GM23338 (cell line): ENCODE results near the gene MAP3K13. TPM values are rescaled to one million over a fixed set of nuclear protein-coding genes. Genes with fewer than 3 reads are reported as not detected.

ENCODE experiments used
- ATAC-seq: fragments of 200-7000 bp; cut with Tn5 transposase; 3 replicates; pipeline ENCODE4 v1.9.1; 2020
- DNase-seq: peaks from one replicate; pipeline ENCODE4 v3.0.0-alpha.2; 2015; ENCODE audit warnings: low spot score
- H2AFZ ChIP-seq: fragments of 200-600 bp; sonication (generic); 2 replicates; pipeline ENCODE4 v1.8.0; 2016; ENCODE audit warnings: antibody characterized with exemption, mild to moderate bottlenecking, moderate library complexity
- H3F3A ChIP-seq: fragments of 200-600 bp; sonication (generic); replicated peaks from 2 replicates; pipeline ENCODE4 v1.8.0; 2017; ENCODE audit warnings: antibody characterized with exemption, mixed run types, low read depth
- H3K27ac ChIP-seq: fragments of 200-600 bp; sonication (generic); 2 replicates; pipeline ENCODE4 v1.6.1; 2016; ENCODE audit warnings: low read depth
- H3K27me3 ChIP-seq: fragments of 200-600 bp; sonication (generic); 2 replicates; pipeline ENCODE4 v1.8.0; 2016; ENCODE audit warnings: mild to moderate bottlenecking, mixed run types, moderate library complexity; ENCODE audit not compliant: insufficient read depth
- H3K36me3 ChIP-seq: fragments of 200-600 bp; sonication (generic); 2 replicates; pipeline ENCODE4 v1.8.0; 2016; ENCODE audit warnings: mild to moderate bottlenecking; ENCODE audit not compliant: insufficient read depth
- H3K4me1 ChIP-seq: fragments of 200-600 bp; sonication (generic); 2 replicates; pipeline ENCODE4 v1.8.0; 2016; ENCODE audit warnings: mild to moderate bottlenecking, moderate library complexity; ENCODE audit not compliant: insufficient read depth
- H3K4me2 ChIP-seq: fragments of 200-600 bp; sonication (generic); 2 replicates; pipeline ENCODE4 v1.7.1; 2017; ENCODE audit warnings: mixed run types
- H3K4me3 ChIP-seq: fragments of 200-600 bp; sonication (generic); 2 replicates; pipeline ENCODE4 v1.6.1; 2016; ENCODE audit warnings: mixed run types
- H3K79me2 ChIP-seq: fragments of 200-600 bp; sonication (generic); replicated peaks from 2 replicates; pipeline ENCODE4 v1.8.0; 2017; ENCODE audit warnings: mild to moderate bottlenecking; ENCODE audit not compliant: insufficient read depth
- H3K9me2 ChIP-seq: fragments of 200-600 bp; sonication (generic); 2 replicates; pipeline ENCODE4 v1.8.0; 2017; ENCODE audit not compliant: insufficient read depth
- H4K20me1 ChIP-seq: fragments of 200-600 bp; sonication (generic); replicated peaks from 2 replicates; pipeline ENCODE4 v1.8.0; 2017; ENCODE audit warnings: mild to moderate bottlenecking; ENCODE audit not compliant: insufficient read depth
- H3K27ac Mint-ChIP-seq: 2 replicates; pipeline ENCODE4 v1.8.0; 2020; ENCODE audit warnings: inconsistent platforms, mild to moderate bottlenecking, moderate library complexity, mixed read lengths
- H3K27me3 Mint-ChIP-seq: 3 replicates; pipeline ENCODE4 v1.8.0; 2022; ENCODE audit warnings: low read depth, mild to moderate bottlenecking, moderate library complexity, mixed read lengths, inconsistent platforms; ENCODE audit not compliant: insufficient read depth, poor library complexity
- H3K36me3 Mint-ChIP-seq: 3 replicates; pipeline ENCODE4 v1.8.0; 2021; ENCODE audit warnings: low read depth, mild to moderate bottlenecking, inconsistent platforms, moderate library complexity, mixed read lengths
- H3K4me1 Mint-ChIP-seq: 3 replicates; pipeline ENCODE4 v1.8.0; 2020; ENCODE audit warnings: mild to moderate bottlenecking, inconsistent platforms, mixed read lengths
- H3K4me3 Mint-ChIP-seq: 3 replicates; pipeline ENCODE4 v1.8.0; 2021; ENCODE audit warnings: moderate library complexity, mild to moderate bottlenecking, inconsistent platforms, mixed read lengths
- H3K9me3 Mint-ChIP-seq: 3 replicates; pipeline ENCODE4 v1.8.0; 2020; ENCODE audit warnings: moderate library complexity, mild to moderate bottlenecking, inconsistent platforms, mixed read lengths
- CREB1 ChIP-seq: fragments of 250-450 bp; sonication (Bioruptor Pico); IDR thresholded peaks from 2 replicates; pipeline ENCODE4 v1.5.0; 2020; ENCODE audit warnings: low read depth, mild to moderate bottlenecking, moderate library complexity
- CTCF ChIP-seq, 2 experiments: fragments of 200-600 bp in 1 of 2; sonication (generic) in 1 of 2; conservative IDR thresholded peaks; 2 replicates each; pipeline versions ENCODE4 v1.5.1 to v1.6.1; 2016 to 2017; ENCODE audit warnings: antibody characterized with exemption in 2 of 2, low read depth in 2 of 2, mild to moderate bottlenecking in 2 of 2, moderate library complexity in 1 of 2
- EZH2 ChIP-seq: fragments of 200-600 bp; sonication (generic); IDR thresholded peaks from one replicate; pipeline ENCODE4 v1.8.0; 2017; ENCODE audit warnings: antibody characterized with exemption, mild to moderate bottlenecking, low read depth; ENCODE audit not compliant: unreplicated experiment
- EZH2phosphoT487 ChIP-seq: fragments of 200-600 bp; sonication (generic); IDR thresholded peaks from one replicate; pipeline ENCODE4 v1.8.1; 2018; ENCODE audit warnings: antibody characterized with exemption; ENCODE audit not compliant: unreplicated experiment
- JUNB ChIP-seq: IDR thresholded peaks from one replicate; pipeline ENCODE4 v1.6.1; 2016; ENCODE audit warnings: antibody characterized with exemption; ENCODE audit not compliant: unreplicated experiment
- NANOG ChIP-seq: IDR thresholded peaks from 2 replicates; pipeline ENCODE4 v1.6.1; 2016; ENCODE audit warnings: antibody characterized with exemption, borderline replicate concordance
- POLR2AphosphoS5 ChIP-seq: IDR thresholded peaks from 2 replicates; pipeline ENCODE4 v1.6.1; 2016; ENCODE audit warnings: antibody characterized with exemption, low read depth
- REST ChIP-seq: IDR thresholded peaks from one replicate; pipeline ENCODE4 v1.6.1; 2018; ENCODE audit warnings: antibody characterized with exemption; ENCODE audit not compliant: unreplicated experiment
- STAT1 ChIP-seq: IDR thresholded peaks from one replicate; pipeline ENCODE4 v1.6.1; 2016; ENCODE audit warnings: antibody characterized with exemption; ENCODE audit not compliant: unreplicated experiment
- ZNF114 ChIP-seq: fragments of 250-450 bp; sonication (Bioruptor Pico); IDR thresholded peaks from 2 replicates; pipeline ENCODE4 v1.5.0; 2020; ENCODE audit warnings: mild to moderate bottlenecking, moderate library complexity
- ZNF331 ChIP-seq: fragments of 250-450 bp; sonication (Bioruptor Pico); IDR thresholded peaks from 2 replicates; pipeline ENCODE4 v1.5.0; 2020; ENCODE audit warnings: low read depth, mild to moderate bottlenecking, moderate library complexity
- polyA plus RNA-seq: library from polyadenylated mRNA; unstranded; fragments of >200 nt; fragmentation: Nextera tagmentation; extraction: Ambion mirVana; gene quantifications from 2 replicates; pipeline ENCODE4 v1.2.1, GENCODE V29; 2016
- total RNA-seq: library from RNA; depleted of rRNA; stranded (reverse); fragments of >200 nt; shearing (Covaris generic); gene quantifications from 2 replicates; pipeline ENCODE4 v1.2.3, GENCODE V29; 2014
- TF ChIP-seq, protein P1 (sequence below): fragments of 250-450 bp; sonication (Bioruptor Pico); IDR thresholded peaks from 2 replicates; pipeline ENCODE4 v1.5.0; 2020; ENCODE audit warnings: mild to moderate bottlenecking, moderate library complexity
- TF ChIP-seq, protein P2 (sequence below): IDR thresholded peaks from 2 replicates; pipeline ENCODE4 v1.6.1; 2016; ENCODE audit warnings: antibody characterized with exemption

Gene MAP3K13
- total and polyA plus RNA-seq, 2 experiments from 2014 or later: 10.7 to 129 TPM

DNA sequence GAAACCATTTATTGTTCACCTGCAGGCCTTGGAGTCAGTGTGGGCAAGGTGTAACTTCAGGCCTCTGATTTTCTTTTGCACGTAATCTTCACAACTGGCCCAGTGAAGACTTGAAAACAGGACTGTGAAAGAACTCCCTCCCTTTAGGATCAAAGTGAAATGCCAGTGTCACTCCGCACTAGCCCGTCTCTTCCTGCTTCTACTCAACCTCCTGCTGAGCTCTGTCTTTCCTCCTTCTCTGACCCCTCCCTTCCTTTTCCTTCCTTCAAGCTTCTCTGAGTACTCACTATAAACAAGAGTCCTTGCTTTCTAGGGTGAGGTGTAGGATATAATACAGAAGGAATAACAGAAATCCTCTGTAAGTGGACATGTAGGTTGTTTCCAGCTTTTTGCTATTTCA is 107.4 kb downstream of the MAP3K13 start:
- no peaks in the 10 kb centered on the region for H3K9me3 Mint-ChIP-seq
- DNase-seq (peak; percentile 84), ATAC-seq (peak; percentile 94)
- Histone ChIP-seq H3K4me1 (0 out of 2 replicates have a peak, but pooled peaks cover 4% of the 10 kb centered on the region), H3K4me2 (no peak overlapping the region), H3K79me2 (no peaks in the 10 kb centered on the region), H4K20me1 (no peaks in the 10 kb centered on the region), H3F3A (no peaks in the 10 kb centered on the region), H3K36me3 (no peaks in the 10 kb centered on the region), H3K4me3 (no peak overlapping the region), H3K27ac (no peak overlapping the region), H3K27me3 (no peaks in the 10 kb centered on the region), H2AFZ (no peak overlapping the region), H3K9me2 (no peaks in the 10 kb centered on the region)
- H3K27ac Mint-ChIP-seq: no peak overlapping the region
- H3K27me3 Mint-ChIP-seq: peaks cover 2% of the 10 kb centered on the region
- no peaks in the 10 kb centered on the region for H3K36me3 Mint-ChIP-seq
- TF ChIP-seq ZNF114 (CRISPR knock-in tag) (no peak), NANOG (no peak), EZH2phosphoT487 (no peak), JUNB (no peak), REST (no peak), POLR2AphosphoS5 (no peak), ZNF331 (no peak), CTCF (conservative IDR thresholded peaks at IDR 0.05; ENCODE audit: low read depth in 2 of 2) (no peak), CREB1 (no peak), EZH2 (no peak), STAT1 (no peak)
- TF ChIP-seq, protein P1, sequence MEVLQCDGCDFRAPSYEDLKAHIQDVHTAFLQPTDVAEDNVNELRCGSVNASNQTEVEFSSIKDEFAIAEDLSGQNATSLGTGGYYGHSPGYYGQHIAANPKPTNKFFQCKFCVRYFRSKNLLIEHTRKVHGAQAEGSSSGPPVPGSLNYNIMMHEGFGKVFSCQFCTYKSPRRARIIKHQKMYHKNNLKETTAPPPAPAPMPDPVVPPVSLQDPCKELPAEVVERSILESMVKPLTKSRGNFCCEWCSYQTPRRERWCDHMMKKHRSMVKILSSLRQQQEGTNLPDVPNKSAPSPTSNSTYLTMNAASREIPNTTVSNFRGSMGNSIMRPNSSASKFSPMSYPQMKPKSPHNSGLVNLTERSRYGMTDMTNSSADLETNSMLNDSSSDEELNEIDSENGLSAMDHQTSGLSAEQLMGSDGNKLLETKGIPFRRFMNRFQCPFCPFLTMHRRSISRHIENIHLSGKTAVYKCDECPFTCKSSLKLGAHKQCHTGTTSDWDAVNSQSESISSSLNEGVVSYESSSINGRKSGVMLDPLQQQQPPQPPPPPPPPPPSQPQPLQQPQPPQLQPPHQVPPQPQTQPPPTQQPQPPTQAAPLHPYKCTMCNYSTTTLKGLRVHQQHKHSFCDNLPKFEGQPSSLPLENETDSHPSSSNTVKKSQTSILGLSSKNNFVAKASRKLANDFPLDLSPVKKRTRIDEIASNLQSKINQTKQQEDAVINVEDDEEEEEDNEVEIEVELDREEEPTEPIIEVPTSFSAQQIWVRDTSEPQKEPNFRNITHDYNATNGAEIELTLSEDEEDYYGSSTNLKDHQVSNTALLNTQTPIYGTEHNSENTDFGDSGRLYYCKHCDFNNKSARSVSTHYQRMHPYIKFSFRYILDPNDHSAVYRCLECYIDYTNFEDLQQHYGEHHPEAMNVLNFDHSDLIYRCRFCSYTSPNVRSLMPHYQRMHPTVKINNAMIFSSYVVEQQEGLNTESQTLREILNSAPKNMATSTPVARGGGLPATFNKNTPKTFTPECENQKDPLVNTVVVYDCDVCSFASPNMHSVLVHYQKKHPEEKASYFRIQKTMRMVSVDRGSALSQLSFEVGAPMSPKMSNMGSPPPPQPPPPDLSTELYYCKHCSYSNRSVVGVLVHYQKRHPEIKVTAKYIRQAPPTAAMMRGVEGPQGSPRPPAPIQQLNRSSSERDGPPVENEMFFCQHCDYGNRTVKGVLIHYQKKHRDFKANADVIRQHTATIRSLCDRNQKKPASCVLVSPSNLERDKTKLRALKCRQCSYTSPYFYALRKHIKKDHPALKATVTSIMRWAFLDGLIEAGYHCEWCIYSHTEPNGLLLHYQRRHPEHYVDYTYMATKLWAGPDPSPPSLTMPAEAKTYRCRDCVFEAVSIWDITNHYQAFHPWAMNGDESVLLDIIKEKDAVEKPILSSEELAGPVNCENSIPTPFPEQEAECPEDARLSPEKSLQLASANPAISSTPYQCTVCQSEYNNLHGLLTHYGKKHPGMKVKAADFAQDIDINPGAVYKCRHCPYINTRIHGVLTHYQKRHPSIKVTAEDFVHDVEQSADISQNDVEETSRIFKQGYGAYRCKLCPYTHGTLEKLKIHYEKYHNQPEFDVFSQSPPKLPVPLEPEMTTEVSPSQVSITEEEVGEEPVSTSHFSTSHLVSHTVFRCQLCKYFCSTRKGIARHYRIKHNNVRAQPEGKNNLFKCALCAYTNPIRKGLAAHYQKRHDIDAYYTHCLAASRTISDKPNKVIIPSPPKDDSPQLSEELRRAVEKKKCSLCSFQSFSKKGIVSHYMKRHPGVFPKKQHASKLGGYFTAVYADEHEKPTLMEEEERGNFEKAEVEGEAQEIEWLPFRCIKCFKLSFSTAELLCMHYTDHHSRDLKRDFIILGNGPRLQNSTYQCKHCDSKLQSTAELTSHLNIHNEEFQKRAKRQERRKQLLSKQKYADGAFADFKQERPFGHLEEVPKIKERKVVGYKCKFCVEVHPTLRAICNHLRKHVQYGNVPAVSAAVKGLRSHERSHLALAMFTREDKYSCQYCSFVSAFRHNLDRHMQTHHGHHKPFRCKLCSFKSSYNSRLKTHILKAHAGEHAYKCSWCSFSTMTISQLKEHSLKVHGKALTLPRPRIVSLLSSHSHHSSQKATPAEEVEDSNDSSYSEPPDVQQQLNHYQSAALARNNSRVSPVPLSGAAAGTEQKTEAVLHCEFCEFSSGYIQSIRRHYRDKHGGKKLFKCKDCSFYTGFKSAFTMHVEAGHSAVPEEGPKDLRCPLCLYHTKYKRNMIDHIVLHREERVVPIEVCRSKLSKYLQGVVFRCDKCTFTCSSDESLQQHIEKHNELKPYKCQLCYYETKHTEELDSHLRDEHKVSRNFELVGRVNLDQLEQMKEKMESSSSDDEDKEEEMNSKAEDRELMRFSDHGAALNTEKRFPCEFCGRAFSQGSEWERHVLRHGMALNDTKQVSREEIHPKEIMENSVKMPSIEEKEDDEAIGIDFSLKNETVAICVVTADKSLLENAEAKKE (CRISPR knock-in tag): no peak
- TF ChIP-seq, protein P2, sequence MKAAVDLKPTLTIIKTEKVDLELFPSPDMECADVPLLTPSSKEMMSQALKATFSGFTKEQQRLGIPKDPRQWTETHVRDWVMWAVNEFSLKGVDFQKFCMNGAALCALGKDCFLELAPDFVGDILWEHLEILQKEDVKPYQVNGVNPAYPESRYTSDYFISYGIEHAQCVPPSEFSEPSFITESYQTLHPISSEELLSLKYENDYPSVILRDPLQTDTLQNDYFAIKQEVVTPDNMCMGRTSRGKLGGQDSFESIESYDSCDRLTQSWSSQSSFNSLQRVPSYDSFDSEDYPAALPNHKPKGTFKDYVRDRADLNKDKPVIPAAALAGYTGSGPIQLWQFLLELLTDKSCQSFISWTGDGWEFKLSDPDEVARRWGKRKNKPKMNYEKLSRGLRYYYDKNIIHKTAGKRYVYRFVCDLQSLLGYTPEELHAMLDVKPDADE: no peak
- no peak overlapping the region; the same call in 2 of the 3 replicates for H3K4me3 Mint-ChIP-seq
- H3K4me1 Mint-ChIP-seq: peaks cover 15% of the 10 kb centered on the region
